ENCODE measurements around the gene PPCDC.

DNA sequence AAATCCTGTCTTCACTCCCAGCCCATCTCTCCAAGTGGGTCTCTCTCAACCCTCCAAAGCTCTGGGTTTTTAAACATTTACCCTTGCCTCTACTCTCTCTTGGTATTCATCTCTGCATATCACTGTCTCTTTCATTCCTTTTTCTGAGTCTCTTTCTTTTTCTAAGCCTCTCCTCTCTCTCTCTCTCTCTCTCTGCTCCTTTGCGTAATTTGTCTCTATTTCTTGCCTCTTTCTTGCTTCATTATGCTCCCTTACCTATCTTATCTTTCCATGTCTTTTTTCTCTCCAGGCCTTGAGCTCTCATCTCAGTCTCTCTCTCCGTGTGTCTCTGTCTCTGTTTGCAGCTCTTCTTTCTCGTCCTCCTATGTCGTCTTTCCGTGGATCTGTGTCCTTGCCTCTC is 28.7 kb upstream of the PPCDC start:
- TF ChIP-seq POLR2A (IDR thresholded peaks at IDR 0.05; ENCODE audit: low read depth, low read length), result no peak
- TF ChIP-seq, protein P1, sequence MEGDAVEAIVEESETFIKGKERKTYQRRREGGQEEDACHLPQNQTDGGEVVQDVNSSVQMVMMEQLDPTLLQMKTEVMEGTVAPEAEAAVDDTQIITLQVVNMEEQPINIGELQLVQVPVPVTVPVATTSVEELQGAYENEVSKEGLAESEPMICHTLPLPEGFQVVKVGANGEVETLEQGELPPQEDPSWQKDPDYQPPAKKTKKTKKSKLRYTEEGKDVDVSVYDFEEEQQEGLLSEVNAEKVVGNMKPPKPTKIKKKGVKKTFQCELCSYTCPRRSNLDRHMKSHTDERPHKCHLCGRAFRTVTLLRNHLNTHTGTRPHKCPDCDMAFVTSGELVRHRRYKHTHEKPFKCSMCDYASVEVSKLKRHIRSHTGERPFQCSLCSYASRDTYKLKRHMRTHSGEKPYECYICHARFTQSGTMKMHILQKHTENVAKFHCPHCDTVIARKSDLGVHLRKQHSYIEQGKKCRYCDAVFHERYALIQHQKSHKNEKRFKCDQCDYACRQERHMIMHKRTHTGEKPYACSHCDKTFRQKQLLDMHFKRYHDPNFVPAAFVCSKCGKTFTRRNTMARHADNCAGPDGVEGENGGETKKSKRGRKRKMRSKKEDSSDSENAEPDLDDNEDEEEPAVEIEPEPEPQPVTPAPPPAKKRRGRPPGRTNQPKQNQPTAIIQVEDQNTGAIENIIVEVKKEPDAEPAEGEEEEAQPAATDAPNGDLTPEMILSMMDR (conservative IDR thresholded peaks at IDR 0.05; ENCODE audit: low read depth, low read length), result no peak
- TF ChIP-seq, protein P2, sequence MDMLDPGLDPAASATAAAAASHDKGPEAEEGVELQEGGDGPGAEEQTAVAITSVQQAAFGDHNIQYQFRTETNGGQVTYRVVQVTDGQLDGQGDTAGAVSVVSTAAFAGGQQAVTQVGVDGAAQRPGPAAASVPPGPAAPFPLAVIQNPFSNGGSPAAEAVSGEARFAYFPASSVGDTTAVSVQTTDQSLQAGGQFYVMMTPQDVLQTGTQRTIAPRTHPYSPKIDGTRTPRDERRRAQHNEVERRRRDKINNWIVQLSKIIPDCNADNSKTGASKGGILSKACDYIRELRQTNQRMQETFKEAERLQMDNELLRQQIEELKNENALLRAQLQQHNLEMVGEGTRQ (IDR thresholded peaks at IDR 0.05; ENCODE audit: low read depth, low read length), result no peak
- TF ChIP-seq CHD1 (IDR thresholded peaks at IDR 0.05; ENCODE audit: low read depth, low read length), result no peak
- no peak for TF ChIP-seq MAFK (IDR thresholded peaks at IDR 0.05; ENCODE audit: low read depth, low read length)
- no peak for TF ChIP-seq FOS (IDR thresholded peaks at IDR 0.05; ENCODE audit: low read depth, low read length)
- TF ChIP-seq RCOR1 (IDR thresholded peaks at IDR 0.05; ENCODE audit: insufficient replicate concordance, low read length), result no peak
